HEK293T (cell line): ENCODE results near the gene KRTAP21-1.

Experiments used
- ARNT ChIP-seq: fragments of 450-650 bp; IDR thresholded peaks from 2 replicates; pipeline ENCODE4 v1.6.1; 2017; ENCODE audit warnings: mild to moderate bottlenecking
- L3MBTL2 ChIP-seq: fragments of 450-650 bp; conservative IDR thresholded peaks from 2 replicates; pipeline ENCODE4 v1.6.1; 2016; ENCODE audit warnings: mild to moderate bottlenecking
- SP1 ChIP-seq: fragments of 450-650 bp; IDR thresholded peaks from 2 replicates; pipeline ENCODE4 v1.6.1; 2017

DNA sequence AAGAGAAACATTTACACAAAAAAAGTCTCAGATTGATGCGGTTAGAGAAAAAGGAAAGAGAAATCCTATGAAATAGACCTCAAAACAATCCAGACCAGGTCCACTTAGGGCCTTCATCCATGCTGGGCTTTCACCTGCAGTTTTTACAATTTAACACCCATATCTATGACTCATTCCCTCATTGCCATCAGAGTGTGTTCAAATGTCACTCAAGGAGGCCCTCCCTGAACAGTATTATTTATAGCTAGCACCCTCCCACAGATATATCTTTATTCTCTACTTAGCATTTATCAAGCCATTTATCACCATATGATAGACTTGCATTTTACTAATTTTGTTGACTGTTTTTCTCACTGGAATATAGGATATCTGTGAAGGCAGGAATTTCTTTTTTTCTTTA lies 35.8 kb downstream of the KRTAP21-1 start:
- TF ChIP-seq SP1 (no peak), ARNT (no peak), L3MBTL2 (no peak)
